Measurements from ENCODE around the gene FTL.

DNA sequence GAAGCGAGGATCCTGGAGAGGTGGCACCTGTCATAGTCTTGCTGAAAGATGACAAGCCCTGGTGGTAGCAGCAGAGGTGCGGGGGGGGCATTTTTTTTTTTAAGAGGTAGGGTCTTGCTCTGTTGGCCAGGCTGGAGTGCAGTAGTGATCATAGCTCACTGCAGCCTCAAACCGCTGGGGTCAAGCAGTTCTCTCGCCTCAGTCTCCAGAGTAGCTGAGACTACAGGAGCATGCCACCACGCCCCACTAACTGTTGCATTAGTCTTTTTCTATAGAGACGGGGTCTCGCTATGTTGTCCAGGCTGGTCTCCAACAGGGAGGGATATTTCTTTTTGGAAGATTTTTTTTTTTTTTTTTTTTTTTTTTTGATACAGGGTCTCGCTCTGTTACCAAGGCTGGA lies 7.1 kb upstream of the FTL start:
- TF ChIP-seq, protein P1, sequence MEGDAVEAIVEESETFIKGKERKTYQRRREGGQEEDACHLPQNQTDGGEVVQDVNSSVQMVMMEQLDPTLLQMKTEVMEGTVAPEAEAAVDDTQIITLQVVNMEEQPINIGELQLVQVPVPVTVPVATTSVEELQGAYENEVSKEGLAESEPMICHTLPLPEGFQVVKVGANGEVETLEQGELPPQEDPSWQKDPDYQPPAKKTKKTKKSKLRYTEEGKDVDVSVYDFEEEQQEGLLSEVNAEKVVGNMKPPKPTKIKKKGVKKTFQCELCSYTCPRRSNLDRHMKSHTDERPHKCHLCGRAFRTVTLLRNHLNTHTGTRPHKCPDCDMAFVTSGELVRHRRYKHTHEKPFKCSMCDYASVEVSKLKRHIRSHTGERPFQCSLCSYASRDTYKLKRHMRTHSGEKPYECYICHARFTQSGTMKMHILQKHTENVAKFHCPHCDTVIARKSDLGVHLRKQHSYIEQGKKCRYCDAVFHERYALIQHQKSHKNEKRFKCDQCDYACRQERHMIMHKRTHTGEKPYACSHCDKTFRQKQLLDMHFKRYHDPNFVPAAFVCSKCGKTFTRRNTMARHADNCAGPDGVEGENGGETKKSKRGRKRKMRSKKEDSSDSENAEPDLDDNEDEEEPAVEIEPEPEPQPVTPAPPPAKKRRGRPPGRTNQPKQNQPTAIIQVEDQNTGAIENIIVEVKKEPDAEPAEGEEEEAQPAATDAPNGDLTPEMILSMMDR (IDR thresholded peaks at IDR 0.05) = no peak
- no peak for TF ChIP-seq POLR2A (IDR thresholded peaks at IDR 0.05)
- TF ChIP-seq POLR2AphosphoS5 (IDR thresholded peaks at IDR 0.05; ENCODE audit: insufficient read depth in 1 of 2, low read depth in 1 of 2) = no peak

All from vagina (tissue), 2 donors.